Measurements from ENCODE around the gene ABCD2.
"Not testable (repeated sequence)": the region's sequence is repeated elsewhere in the genome, so short reads cannot be mapped to it uniquely, and the experiment has no call there.

ABCD2 gene

GRCh38 chr12:39610436-39611025 lies 9.1 kb downstream of the ABCD2 start:
- no peak for DNase-seq

- DNase-seq = no peak
Observed at GRCh38 chr12:39606712-39607423, 12.7 kb downstream of the ABCD2 start.

- DNase-seq = no peak
Observed at GRCh38 chr12:39605996-39606395, 13.6 kb downstream of the ABCD2 start.

GRCh38 chr12:39605501-39605900 lies 14.1 kb downstream of the ABCD2 start:
- DNase-seq = no peak

- DNase-seq = no peak
Observed at GRCh38 chr12:39603065-39603464, 16.5 kb downstream of the ABCD2 start.

- not testable (repeated sequence) for DNase-seq
Observed at GRCh38 chr12:39601951-39602350, 17.7 kb downstream of the ABCD2 start.

- no peak for DNase-seq
Observed at GRCh38 chr12:39595928-39596327, 23.7 kb downstream of the ABCD2 start.

GRCh38 chr12:39592295-39592694 lies 27.3 kb downstream of the ABCD2 start:
- no peak for DNase-seq

GRCh38 chr12:39588348-39588747 lies 31.3 kb downstream of the ABCD2 start:
- DNase-seq = no peak

- DNase-seq = no peak
Observed at GRCh38 chr12:39587225-39587624, 32.4 kb downstream of the ABCD2 start.

- DNase-seq = no peak
Observed at GRCh38 chr12:39586816-39587215, 32.8 kb downstream of the ABCD2 start.

- DNase-seq = no peak
Observed at GRCh38 chr12:39581592-39581991, 38.0 kb downstream of the ABCD2 start.

- DNase-seq = no peak
Observed at GRCh38 chr12:39575498-39575875, 44.1 kb downstream of the ABCD2 start.

- no peak for DNase-seq
Observed at GRCh38 chr12:39574785-39575497, 44.7 kb downstream of the ABCD2 start.

GRCh38 chr12:39574378-39574777 lies 45.2 kb downstream of the ABCD2 start:
- no peak for DNase-seq

- DNase-seq = no peak
Observed at GRCh38 chr12:39573971-39574370, 45.6 kb downstream of the ABCD2 start.

- DNase-seq = no peak
Observed at GRCh38 chr12:39572551-39572950, 47.1 kb downstream of the ABCD2 start.

GRCh38 chr12:39571351-39571750 lies 48.3 kb downstream of the ABCD2 start:
- no peak for DNase-seq

GRCh38 chr12:39553476-39553875 lies 66.1 kb downstream of the ABCD2 start:
- no peak for DNase-seq

GRCh38 chr12:39544211-39544610 lies 75.4 kb downstream of the ABCD2 start:
- not testable (repeated sequence) for DNase-seq

- no peak for DNase-seq
Observed at GRCh38 chr12:39541471-39541870, 78.1 kb downstream of the ABCD2 start.

- no peak for DNase-seq
Observed at GRCh38 chr12:39538679-39539104, 80.9 kb downstream of the ABCD2 start.

- DNase-seq = no peak
Observed at GRCh38 chr12:39533951-39534350, 85.7 kb downstream of the ABCD2 start.

- DNase-seq = no peak
Observed at GRCh38 chr12:39532448-39532847, 87.2 kb downstream of the ABCD2 start.

All from NCI-H1417 treated with DMSO at 0.1 percent for 48 hours (cell line).